Liver (tissue), 9 donors: ENCODE data around the gene PARM1. TPM values are rescaled to one million over a fixed set of nuclear protein-coding genes. Genes with fewer than 3 reads are reported as not detected.

Source experiments
- DNase-seq: peaks from one replicate; pipeline ENCODE4 v3.0.0-alpha.2; 2017; ENCODE audit warnings: low spot score
- H3K27ac ChIP-seq, 2 donors: one replicate each; pipeline ENCODE4 v1.7.0; 2013; ENCODE audit warnings: inconsistent platforms in 2 of 2, low read length in 2 of 2, control low read depth in 1 of 2, low read depth in 1 of 2, mild to moderate bottlenecking in 1 of 2
- H3K27me3 ChIP-seq, 4 donors: one replicate each; pipeline versions ENCODE4 v1.6.1 to v1.7.0; 2013; ENCODE audit warnings: low read length in 3 of 4, inconsistent platforms in 1 of 4, mild to moderate bottlenecking in 1 of 4, moderate library complexity in 1 of 4; ENCODE audit not compliant: control insufficient read depth in 4 of 4, insufficient read depth in 4 of 4
- H3K36me3 ChIP-seq, 4 donors: one replicate each; pipeline versions ENCODE4 v1.6.1 to v1.7.0; 2013; ENCODE audit warnings: low read length in 3 of 4, mild to moderate bottlenecking in 3 of 4, low read depth in 1 of 4, moderate library complexity in 1 of 4; ENCODE audit not compliant: control insufficient read depth in 4 of 4, insufficient read depth in 3 of 4
- H3K4me1 ChIP-seq, 4 donors: one replicate each; pipeline versions ENCODE4 v1.6.1 to v1.7.0; 2013; ENCODE audit warnings: low read length in 3 of 4, mild to moderate bottlenecking in 3 of 4, moderate library complexity in 1 of 4; ENCODE audit not compliant: control insufficient read depth in 4 of 4, insufficient read depth in 4 of 4
- H3K4me3 ChIP-seq, 3 donors: one replicate each; pipeline versions ENCODE4 v1.6.1 to v1.7.0; 2013; ENCODE audit warnings: low read length in 3 of 3, control low read depth in 1 of 3, low read depth in 1 of 3, mild to moderate bottlenecking in 1 of 3
- H3K9ac ChIP-seq, 2 donors: one replicate each; pipeline ENCODE4 v1.7.0; 2013; ENCODE audit warnings: low read length in 2 of 2, mild to moderate bottlenecking in 2 of 2, moderate library complexity in 2 of 2, control low read depth in 1 of 2, low read depth in 1 of 2
- H3K9me3 ChIP-seq, 4 donors: one replicate each; pipeline versions ENCODE4 v1.6.1 to v1.7.0; 2013; ENCODE audit warnings: low read length in 3 of 4; ENCODE audit not compliant: control insufficient read depth in 4 of 4
- ATF3 ChIP-seq: IDR thresholded peaks from 2 replicates; pipeline ENCODE4 v1.6.1; 2016; ENCODE audit warnings: antibody characterized with exemption
- CTCF ChIP-seq: fragments of 150-350 bp; IDR thresholded peaks from 2 replicates; pipeline ENCODE4 v1.5.1; 2017; ENCODE audit warnings: improper control_type of control experiment, low read depth, low read length; ENCODE audit not compliant: missing input control
- EGR1 ChIP-seq, 2 donors: IDR thresholded peaks; 2 replicates each; pipeline ENCODE4 v1.6.1; 2016 to 2018; ENCODE audit warnings: antibody characterized with exemption in 2 of 2, low read depth in 2 of 2
- FOXA1 ChIP-seq: IDR thresholded peaks from 2 replicates; pipeline ENCODE4 v1.6.1; 2016; ENCODE audit warnings: antibody characterized with exemption
- GABPA ChIP-seq, 2 donors: IDR thresholded peaks in 1 of 2; conservative IDR thresholded peaks in 1 of 2; 2 replicates each; pipeline ENCODE4 v1.6.1; 2016; ENCODE audit warnings: antibody characterized with exemption in 2 of 2, mild to moderate bottlenecking in 1 of 2, moderate library complexity in 1 of 2
- HNF4G ChIP-seq: IDR thresholded peaks from 2 replicates; pipeline ENCODE4 v1.6.1; 2016; ENCODE audit warnings: antibody characterized with exemption
- JUND ChIP-seq, 2 donors: IDR thresholded peaks; 2 replicates each; pipeline ENCODE4 v1.6.1; 2016; ENCODE audit warnings: antibody characterized with exemption in 2 of 2
- NR2F2 ChIP-seq: IDR thresholded peaks from 2 replicates; pipeline ENCODE4 v1.6.1; 2016; ENCODE audit warnings: antibody characterized with exemption
- RAD21 ChIP-seq, 2 donors: IDR thresholded peaks; 2 replicates each; pipeline ENCODE4 v1.6.1; 2016; ENCODE audit warnings: antibody characterized with exemption in 2 of 2, mild to moderate bottlenecking in 2 of 2
- RXRA ChIP-seq, 2 donors: IDR thresholded peaks; 2 replicates each; pipeline ENCODE4 v1.6.1; 2017 to 2018; ENCODE audit warnings: antibody characterized with exemption in 2 of 2, mild to moderate bottlenecking in 1 of 2
- SP1 ChIP-seq: IDR thresholded peaks from 2 replicates; pipeline ENCODE4 v1.6.1; 2018; ENCODE audit warnings: antibody characterized with exemption, mild to moderate bottlenecking
- TAF1 ChIP-seq: conservative IDR thresholded peaks from 2 replicates; pipeline ENCODE4 v1.6.1; 2016; ENCODE audit warnings: antibody characterized with exemption, mild to moderate bottlenecking
- YY1 ChIP-seq: IDR thresholded peaks from 2 replicates; pipeline ENCODE4 v1.6.1; 2016; ENCODE audit warnings: antibody characterized with exemption, mild to moderate bottlenecking
- ZBTB33 ChIP-seq: IDR thresholded peaks from 2 replicates; pipeline ENCODE4 v1.6.1; 2016; ENCODE audit warnings: antibody characterized with exemption
- WGBS: extraction: QIAGEN DNeasy Blood & Tissue Kit; methylation state at CpG from one replicate; pipeline ENCODE4 v1.1.7; 2013; 5-methylcytosine and 5-hydroxymethylcytosine counted together
- polyA plus RNA-seq, 2 donors: library from polyadenylated mRNA; stranded (reverse) in 1 of 2; unstranded in 1 of 2; fragments of 200-250 nt in 1 of 2; fragments of >200 nt in 1 of 2; fragmentation: Nextera tagmentation in 1 of 2; extraction: Ambion mirVana in 1 of 2; gene quantifications; one replicate each; pipeline versions ENCODE4 v1.2.1 to v1.2.3, GENCODE V29; 2013 to 2015
- total RNA-seq, 2 donors: library from RNA; depleted of rRNA; stranded (reverse); fragments of >200 nt; gene quantifications; one replicate each; pipeline ENCODE4 v1.2.3, GENCODE V29; 2014
- donor health status: healthy.
- donor health status: healthy.
- donor health status: healthy.
- donor health status: healthy.
- donor health status: healthy.

The PARM1 gene
- total and polyA plus RNA-seq, 4 donors, result 0.42 to 2.2 (median 0.74) TPM

- Histone ChIP-seq H3K4me1 (no peaks in the 10 kb centered on the region), H3K36me3 (no peaks in the 10 kb centered on the region), H3K27me3 (no peaks in the 10 kb centered on the region), H3K9ac (no peak overlapping the region), H3K4me3 (no peak overlapping the region), H3K9me3 (peaks cover 0 to 8% (median 0%) of the 10 kb centered on the region in 4 donors), H3K27ac (no peak overlapping the region)
- TF ChIP-seq NR2F2, result no peak
- TF ChIP-seq SP1, result no peak
- no peak for TF ChIP-seq TAF1
- TF ChIP-seq ZBTB33, result no peak
- no peak for DNase-seq
Measured at GRCh38 chr4:74962584-74962983, 29.7 kb downstream of the PARM1 start.

GRCh38 chr4:74964311-74964710, 31.4 kb downstream of the PARM1 start:
- no peak for TF ChIP-seq ATF3
- DNase-seq, result no peak
- no peak overlapping the region for H3K4me3 ChIP-seq
- H3K4me1 ChIP-seq, result no peaks in the 10 kb centered on the region
- H3K9me3 ChIP-seq, result peaks cover 0 to 8% (median 0%) of the 10 kb centered on the region in 4 donors
- no peak overlapping the region for H3K9ac ChIP-seq
- H3K27me3 ChIP-seq, result no peaks in the 10 kb centered on the region
- WGBS, result 54% methylated on average over 2 of the region's 2 CpGs
- H3K36me3 ChIP-seq, result no peaks in the 10 kb centered on the region
- no peak overlapping the region for H3K27ac ChIP-seq

- H3K36me3 ChIP-seq, result no peaks in the 10 kb centered on the region
- no peak overlapping the region for H3K27ac ChIP-seq
- H3K9me3 ChIP-seq, result peaks cover 0 to 3% (median 0%) of the 10 kb centered on the region in 4 donors
- WGBS, result 64% methylated on average over 3 of the region's 3 CpGs
- TF ChIP-seq ZBTB33 (no peak), JUND (IDR thresholded peaks at IDR 0.05) (no peak), TAF1 (no peak), HNF4G (no peak), SP1 (no peak), FOXA1 (no peak)
- no peaks in the 10 kb centered on the region for H3K4me1 ChIP-seq
- DNase-seq, result no peak
- no peak overlapping the region for H3K4me3 ChIP-seq
- no peak overlapping the region for H3K9ac ChIP-seq
- no peaks in the 10 kb centered on the region for H3K27me3 ChIP-seq
Measured at GRCh38 chr4:74967324-74967723, 34.4 kb downstream of the PARM1 start.

GRCh38 chr4:74968456-74969164, 35.7 kb downstream of the PARM1 start:
- H3K36me3 ChIP-seq, result no peaks in the 10 kb centered on the region
- H3K9me3 ChIP-seq, result peaks cover 0 to 3% (median 0%) of the 10 kb centered on the region in 4 donors
- no peaks in the 10 kb centered on the region for H3K4me1 ChIP-seq
- WGBS, result 77% methylated on average over 2 of the region's 2 CpGs
- DNase-seq, result no peak
- no peak overlapping the region for H3K4me3 ChIP-seq
- H3K9ac ChIP-seq, result no peak overlapping the region
- H3K27me3 ChIP-seq, result no peaks in the 10 kb centered on the region
- H3K27ac ChIP-seq, result no peak overlapping the region
- TF ChIP-seq EGR1 (IDR thresholded peaks at IDR 0.05; ENCODE audit: low read depth in 2 of 2) (no peak), CTCF (no peak), RXRA (IDR thresholded peaks at IDR 0.05) (no peak), TAF1 (no peak), GABPA (IDR thresholded peaks at IDR 0.05 in 1 of 2, conservative IDR thresholded peaks at IDR 0.05 in 1 of 2) (no peak), JUND (IDR thresholded peaks at IDR 0.05) (no peak), RAD21 (IDR thresholded peaks at IDR 0.05) (no peak), YY1 (no peak), ATF3 (no peak), HNF4G (no peak)
